Parathyroid adenoma (tissue), 2 donors: ENCODE results near the gene PVALEF.

ENCODE experiments used
- H2AFZ ChIP-seq: fragments of 300-600 bp; sonication (generic); one replicate; pipeline ENCODE4 v1.7.0; 2017; ENCODE audit warnings: antibody characterized with exemption, mild to moderate bottlenecking
- H3K27ac ChIP-seq: fragments of 300-600 bp; sonication (generic); one replicate; pipeline ENCODE4 v1.7.0; 2017
- H3K27me3 ChIP-seq: fragments of 300-600 bp; sonication (generic); one replicate; pipeline ENCODE4 v1.7.0; 2017; ENCODE audit warnings: low read length; ENCODE audit not compliant: control insufficient read depth, insufficient read depth
- H3K36me3 ChIP-seq: fragments of 300-600 bp; sonication (generic); one replicate; pipeline ENCODE4 v1.7.0; 2017; ENCODE audit warnings: low read length; ENCODE audit not compliant: control insufficient read depth, insufficient read depth
- H3K4me1 ChIP-seq: fragments of 300-600 bp; sonication (generic); one replicate; pipeline ENCODE4 v1.7.0; 2017; ENCODE audit warnings: control low read depth
- H3K4me2 ChIP-seq: fragments of 300-600 bp; sonication (generic); one replicate; pipeline ENCODE4 v1.7.0; 2017; ENCODE audit warnings: low read length
- H3K4me3 ChIP-seq: fragments of 300-600 bp; sonication (generic); one replicate; pipeline ENCODE4 v1.7.0; 2017; ENCODE audit warnings: low read depth, low read length
- H3K79me2 ChIP-seq: fragments of 300-600 bp; sonication (generic); one replicate; pipeline ENCODE4 v1.7.0; 2017; ENCODE audit warnings: control low read depth
- H3K9ac ChIP-seq: fragments of 300-600 bp; sonication (generic); one replicate; pipeline ENCODE4 v1.7.0; 2017; ENCODE audit warnings: mild to moderate bottlenecking
- H3K9me3 ChIP-seq: fragments of 300-600 bp; sonication (generic); one replicate; pipeline ENCODE4 v1.7.0; 2017; ENCODE audit warnings: low read length; ENCODE audit not compliant: control insufficient read depth
- TF ChIP-seq, protein P1 (sequence below): fragments of 300-600 bp; sonication (generic); IDR thresholded peaks from one replicate; pipeline ENCODE4 v1.7.0; 2017; ENCODE audit warnings: antibody characterized with exemption, mild to moderate bottlenecking
- donor health status: primary hyperparathyroidism.

PVALEF gene

DNA sequence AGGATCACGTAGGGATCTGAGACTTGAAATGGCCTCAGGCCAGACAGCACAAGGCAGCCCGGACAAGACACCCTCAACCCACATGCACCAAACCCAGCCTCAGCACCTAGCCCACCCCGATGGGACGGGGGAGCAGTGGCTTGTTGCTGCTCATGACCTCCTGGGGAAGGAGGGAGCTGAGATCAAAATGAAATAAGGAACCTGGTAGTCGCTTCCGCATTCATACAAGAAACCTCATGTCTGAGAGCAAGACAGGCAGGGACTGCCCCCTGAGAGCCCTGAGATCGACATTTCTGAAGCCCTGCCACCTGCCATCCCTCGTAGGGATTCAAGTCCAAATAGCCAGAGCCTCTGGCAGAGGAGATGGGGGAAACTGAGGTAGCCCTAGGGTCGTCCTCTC lies 63.1 kb downstream of the PVALEF start:
- H3K36me3 ChIP-seq = no peaks in the 10 kb centered on the region
- no peak overlapping the region for H3K4me2 ChIP-seq
- H3K9ac ChIP-seq = no peak overlapping the region
- H2AFZ ChIP-seq = no peak overlapping the region
- no peaks in the 10 kb centered on the region for H3K9me3 ChIP-seq
- no peak overlapping the region for H3K4me3 ChIP-seq
- TF ChIP-seq, protein P1, sequence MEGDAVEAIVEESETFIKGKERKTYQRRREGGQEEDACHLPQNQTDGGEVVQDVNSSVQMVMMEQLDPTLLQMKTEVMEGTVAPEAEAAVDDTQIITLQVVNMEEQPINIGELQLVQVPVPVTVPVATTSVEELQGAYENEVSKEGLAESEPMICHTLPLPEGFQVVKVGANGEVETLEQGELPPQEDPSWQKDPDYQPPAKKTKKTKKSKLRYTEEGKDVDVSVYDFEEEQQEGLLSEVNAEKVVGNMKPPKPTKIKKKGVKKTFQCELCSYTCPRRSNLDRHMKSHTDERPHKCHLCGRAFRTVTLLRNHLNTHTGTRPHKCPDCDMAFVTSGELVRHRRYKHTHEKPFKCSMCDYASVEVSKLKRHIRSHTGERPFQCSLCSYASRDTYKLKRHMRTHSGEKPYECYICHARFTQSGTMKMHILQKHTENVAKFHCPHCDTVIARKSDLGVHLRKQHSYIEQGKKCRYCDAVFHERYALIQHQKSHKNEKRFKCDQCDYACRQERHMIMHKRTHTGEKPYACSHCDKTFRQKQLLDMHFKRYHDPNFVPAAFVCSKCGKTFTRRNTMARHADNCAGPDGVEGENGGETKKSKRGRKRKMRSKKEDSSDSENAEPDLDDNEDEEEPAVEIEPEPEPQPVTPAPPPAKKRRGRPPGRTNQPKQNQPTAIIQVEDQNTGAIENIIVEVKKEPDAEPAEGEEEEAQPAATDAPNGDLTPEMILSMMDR = no peak
- H3K27ac ChIP-seq = no peak overlapping the region
- H3K79me2 ChIP-seq = no peaks in the 10 kb centered on the region
- no peaks in the 10 kb centered on the region for H3K4me1 ChIP-seq
- no peaks in the 10 kb centered on the region for H3K27me3 ChIP-seq

- Histone ChIP-seq H3K36me3 (no peaks in the 10 kb centered on the region), H3K79me2 (no peaks in the 10 kb centered on the region), H3K9ac (no peak overlapping the region), H3K4me2 (no peak overlapping the region), H2AFZ (no peak overlapping the region), H3K4me1 (no peaks in the 10 kb centered on the region), H3K27me3 (no peaks in the 10 kb centered on the region), H3K9me3 (no peaks in the 10 kb centered on the region), H3K4me3 (no peak overlapping the region), H3K27ac (no peak overlapping the region)
- TF ChIP-seq, protein P1 = no peak
Measured at GRCh38 chr17:81228834-81229665, 63.7 kb downstream of the PVALEF start.

GRCh38 chr17:81229666-81229920 lies 64.3 kb downstream of the PVALEF start:
- Histone ChIP-seq H3K27me3 (no peaks in the 10 kb centered on the region), H3K79me2 (no peaks in the 10 kb centered on the region), H3K4me2 (no peak overlapping the region), H2AFZ (no peak overlapping the region), H3K9ac (no peak overlapping the region), H3K36me3 (no peaks in the 10 kb centered on the region), H3K9me3 (no peaks in the 10 kb centered on the region), H3K4me1 (no peaks in the 10 kb centered on the region), H3K27ac (no peak overlapping the region), H3K4me3 (no peak overlapping the region)
- TF ChIP-seq, protein P1 = no peak

- Histone ChIP-seq H3K36me3 (no peaks in the 10 kb centered on the region), H3K4me2 (no peak overlapping the region), H3K27me3 (no peaks in the 10 kb centered on the region), H3K9me3 (no peaks in the 10 kb centered on the region), H3K27ac (no peak overlapping the region), H3K4me1 (no peaks in the 10 kb centered on the region), H3K9ac (no peak overlapping the region), H3K79me2 (no peaks in the 10 kb centered on the region), H3K4me3 (no peak overlapping the region), H2AFZ (no peak overlapping the region)
- TF ChIP-seq, protein P1 = no peak
Measured at GRCh38 chr17:81230043-81230820, 64.9 kb downstream of the PVALEF start.
